HepG2 (cell line): ENCODE results near the gene ASIC3. TPM values are rescaled to one million over a fixed set of nuclear protein-coding genes. Genes with fewer than 3 reads are reported as not detected.
A peak's percentile ranks its signal among the peaks of the same experiment; 100 is the strongest.

ENCODE experiments used
- DPF2 ChIP-seq: sonication (generic); formaldehyde crosslinking; IDR thresholded peaks from 2 replicates; pipeline ENCODE4 v1.4.0; 2020; ENCODE audit warnings: mild to moderate bottlenecking, low read depth, missing genetic modification reagents, borderline replicate concordance
- IKZF4 ChIP-seq: sonication (generic); formaldehyde crosslinking; IDR thresholded peaks from 2 replicates; pipeline ENCODE4 v1.5.1; 2020; ENCODE audit warnings: borderline replicate concordance, mild to moderate bottlenecking, low read depth, missing genetic modification reagents; ENCODE audit errors: not compliant biosample characterization
- IRF2 ChIP-seq: IDR thresholded peaks from 2 replicates; pipeline ENCODE4 v1.6.1; 2018; ENCODE audit warnings: missing genetic modification reagents, missing compliant biosample characterization
- KDM2A ChIP-seq: sonication (generic); formaldehyde crosslinking; IDR thresholded peaks from 2 replicates; pipeline ENCODE4 v1.4.0; 2020; ENCODE audit warnings: low read depth, missing genetic modification reagents, borderline replicate concordance
- MAFK ChIP-seq, 2 experiments: IDR thresholded peaks in 1 of 2; conservative IDR thresholded peaks in 1 of 2; 2 replicates each; pipeline ENCODE4 v1.6.1; 2011; ENCODE audit warnings: improper control_type of control experiment in 2 of 2, low read length in 2 of 2
- MAZ ChIP-seq, 2 experiments: sonication (generic) in 1 of 2; formaldehyde crosslinking in 1 of 2; IDR thresholded peaks; 2 replicates each; pipeline versions ENCODE4 v1.5.0 to v1.6.1; 2012 to 2020; ENCODE audit warnings: low read depth in 2 of 2, mild to moderate bottlenecking in 2 of 2, borderline replicate concordance in 1 of 2, improper control_type of control experiment in 1 of 2, low read length in 1 of 2, missing genetic modification reagents in 1 of 2, moderate library complexity in 1 of 2
- MEIS1 ChIP-seq: sonication (generic); formaldehyde crosslinking; IDR thresholded peaks from 2 replicates; pipeline ENCODE4 v1.9.0; 2021; ENCODE audit warnings: mild to moderate bottlenecking, missing genetic modification reagents, moderate library complexity, borderline replicate concordance
- NCOA2 ChIP-seq: sonication (generic); formaldehyde crosslinking; IDR thresholded peaks from 2 replicates; pipeline ENCODE4 v1.8.0; 2022; ENCODE audit warnings: inconsistent platforms
- NPAS2 ChIP-seq: sonication (generic); formaldehyde crosslinking; IDR thresholded peaks from 2 replicates; pipeline ENCODE4 v1.8.0; 2022; ENCODE audit warnings: mild to moderate bottlenecking, missing genetic modification reagents, borderline replicate concordance
- SOX5 ChIP-seq: IDR thresholded peaks from 2 replicates; pipeline ENCODE4 v1.6.1; 2016; ENCODE audit warnings: borderline replicate concordance
- SPEN ChIP-seq: sonication (generic); formaldehyde crosslinking; IDR thresholded peaks from 2 replicates; pipeline ENCODE4 v1.5.1; 2020; ENCODE audit warnings: low read depth, mild to moderate bottlenecking, missing genetic modification reagents
- SUZ12 ChIP-seq: fragments of 150-350 bp; IDR thresholded peaks from 2 replicates; pipeline ENCODE4 v1.6.1; 2014; ENCODE audit warnings: low read depth, low read length
- ZNF543 ChIP-seq: sonication (generic); formaldehyde crosslinking; IDR thresholded peaks from 2 replicates; pipeline ENCODE4 v1.4.0; 2020; ENCODE audit warnings: mild to moderate bottlenecking, missing genetic modification reagents
- ZNF629 ChIP-seq: sonication (generic); formaldehyde crosslinking; conservative IDR thresholded peaks from 2 replicates; pipeline ENCODE4 v1.5.0; 2020; ENCODE audit warnings: missing genetic modification reagents
- ZSCAN20 ChIP-seq: sonication (generic); formaldehyde crosslinking; IDR thresholded peaks from 2 replicates; pipeline ENCODE4 v1.4.0; 2020; ENCODE audit warnings: missing genetic modification reagents, mild to moderate bottlenecking, borderline replicate concordance
- ZSCAN9 ChIP-seq: IDR thresholded peaks from 2 replicates; pipeline ENCODE4 v1.6.1; 2016; ENCODE audit warnings: borderline replicate concordance
- polyA plus RNA-seq, 8 experiments: library from polyadenylated mRNA; depleted of rRNA in 3 of 8; stranded (reverse) in 7 of 8; unstranded in 1 of 8; fragments of >200 nt; fragmentation: Illumina TruSeq in 4 of 8; extraction: Trizol in 4 of 8; gene quantifications; 2 replicates each; pipeline versions ENCODE4 v1.2.1 to v1.2.3, GENCODE V29; 2011 to 2016; ENCODE audit warnings: low read depth in 4 of 8, missing spikeins in 1 of 8, mixed read lengths in 1 of 8; ENCODE audit not compliant: insufficient read depth in 1 of 8
- total RNA-seq, 5 experiments: library from RNA; depleted of rRNA; stranded (reverse); fragments of >200 nt; fragmentation: Illumina TruSeq; extraction: Trizol; gene quantifications; 2 replicates each; pipeline ENCODE4 v1.2.3, GENCODE V29; 2016; ENCODE audit warnings: low read depth in 1 of 5
- TF ChIP-seq, protein P1 (sequence below): sonication (generic); formaldehyde crosslinking; IDR thresholded peaks from 2 replicates; pipeline ENCODE4 v1.9.0; 2022; ENCODE audit warnings: low read depth, missing genetic modification reagents
- TF ChIP-seq, protein P2 (sequence below): sonication (generic); formaldehyde crosslinking; IDR thresholded peaks from 2 replicates; pipeline ENCODE4 v1.8.1; 2023; ENCODE audit warnings: mild to moderate bottlenecking, inconsistent platforms, moderate library complexity, missing genetic modification reagents, borderline replicate concordance
- TF ChIP-seq, protein P3 (sequence below): IDR thresholded peaks from 2 replicates; pipeline ENCODE4 v1.6.1; 2016; ENCODE audit warnings: missing genetic modification reagents, missing compliant biosample characterization
- TF ChIP-seq, protein P4 (sequence below): IDR thresholded peaks from 2 replicates; pipeline ENCODE4 v1.6.1; 2018; ENCODE audit warnings: missing genetic modification reagents
- TF ChIP-seq, protein P5 (sequence below): sonication (generic); formaldehyde crosslinking; IDR thresholded peaks from 2 replicates; pipeline ENCODE4 v1.8.1; 2023; ENCODE audit warnings: mild to moderate bottlenecking, missing genetic modification reagents

ASIC3 gene
- total and polyA plus RNA-seq, 2 of the 13 experiments (the other 11 are each of a cell fraction or from before 2014, with no cell fraction given): 0.51 TPM; not detected in 1

DNA sequence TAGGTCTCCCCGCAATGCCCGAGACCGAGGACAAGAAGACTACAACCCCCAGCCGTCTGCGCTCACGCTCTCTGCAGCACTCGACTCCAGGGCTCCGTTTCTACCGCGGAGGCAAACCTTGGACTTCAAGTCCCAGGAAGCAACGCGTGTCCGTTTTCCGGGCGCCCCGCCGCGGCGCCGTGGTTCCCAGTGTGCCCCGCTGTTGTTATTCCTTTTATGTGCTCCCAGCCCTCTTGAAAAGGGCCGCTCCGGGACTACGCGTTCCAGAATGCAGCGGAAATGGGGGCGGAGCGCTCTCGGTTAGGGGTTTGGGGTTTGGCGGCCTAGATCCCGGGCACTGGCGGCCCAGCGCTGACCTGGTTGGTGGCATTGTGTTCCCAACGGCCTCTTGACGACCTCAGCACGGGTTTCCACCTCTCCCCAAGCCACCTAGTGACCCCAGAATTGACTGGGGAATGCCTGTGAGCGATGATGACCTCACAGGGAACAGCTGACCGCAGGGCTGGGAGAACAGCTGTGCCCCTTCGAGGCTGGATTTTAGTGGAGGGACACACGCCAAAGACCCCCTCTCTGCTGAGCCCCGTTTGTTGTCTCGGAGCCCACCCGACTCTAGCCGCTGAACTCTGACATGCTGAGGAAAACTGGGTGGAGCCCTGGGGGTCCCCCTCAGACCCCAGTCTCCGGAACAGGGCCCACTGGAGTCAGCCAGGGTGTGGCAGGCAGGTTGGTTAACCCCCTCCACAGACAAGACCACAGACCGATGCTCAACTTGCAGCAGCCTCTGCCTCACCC lies 9.9 kb downstream of the ASIC3 start (continued):
- TF ChIP-seq, protein P1, sequence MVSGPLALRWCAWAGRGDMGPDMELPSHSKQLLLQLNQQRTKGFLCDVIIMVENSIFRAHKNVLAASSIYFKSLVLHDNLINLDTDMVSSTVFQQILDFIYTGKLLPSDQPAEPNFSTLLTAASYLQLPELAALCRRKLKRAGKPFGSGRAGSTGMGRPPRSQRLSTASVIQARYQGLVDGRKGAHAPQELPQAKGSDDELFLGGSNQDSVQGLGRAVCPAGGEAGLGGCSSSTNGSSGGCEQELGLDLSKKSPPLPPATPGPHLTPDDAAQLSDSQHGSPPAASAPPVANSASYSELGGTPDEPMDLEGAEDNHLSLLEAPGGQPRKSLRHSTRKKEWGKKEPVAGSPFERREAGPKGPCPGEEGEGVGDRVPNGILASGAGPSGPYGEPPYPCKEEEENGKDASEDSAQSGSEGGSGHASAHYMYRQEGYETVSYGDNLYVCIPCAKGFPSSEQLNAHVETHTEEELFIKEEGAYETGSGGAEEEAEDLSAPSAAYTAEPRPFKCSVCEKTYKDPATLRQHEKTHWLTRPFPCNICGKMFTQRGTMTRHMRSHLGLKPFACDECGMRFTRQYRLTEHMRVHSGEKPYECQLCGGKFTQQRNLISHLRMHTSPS (CRISPR knock-in tag): peak; percentile 36; the same call in 1 of the 2 replicates
- TF ChIP-seq MEIS1 (CRISPR knock-in tag) (peak; percentile 77; the same call in 1 of the 2 replicates), ZSCAN20 (peak; percentile 45; the same call in 1 of the 2 replicates), ZSCAN9 (CRISPR knock-in tag) (0 out of 2 replicates have a peak, but pooled peaks have one; percentile 13), DPF2 (CRISPR knock-in tag) (no peak), IKZF4 (CRISPR knock-in tag) (no peak), MAFK (conservative IDR thresholded peaks at IDR 0.05 in 1 of 2, IDR thresholded peaks at IDR 0.05 in 1 of 2; ENCODE audit: low read length in 2 of 2) (no peak), ZNF543 (CRISPR knock-in tag) (peak; percentile 63; the same call in 1 of the 2 replicates), NPAS2 (CRISPR knock-in tag) (no peak), IRF2 (CRISPR knock-in tag) (peak; percentile 96), NCOA2 (CRISPR knock-in tag) (peak; percentile 52; the same call in 1 of the 2 replicates), SUZ12 (peak; percentile 92), SOX5 (CRISPR knock-in tag) (peak; percentile 9; the same call in 1 of the 2 replicates), ZNF629 (CRISPR knock-in tag) (no peak), KDM2A (CRISPR knock-in tag) (peak; percentile 57; the same call in 1 of the 2 replicates), MAZ (IDR thresholded peaks at IDR 0.05; ENCODE audit: borderline replicate concordance, low read depth, low read length) (peak; percentile 62; the same call in 1 of the 2 replicates), MAZ (CRISPR knock-in tag; IDR thresholded peaks at IDR 0.05; ENCODE audit: low read depth) (peak; percentile 77), SPEN (CRISPR knock-in tag) (0 out of 2 replicates have a peak, but pooled peaks have one; percentile 49)
- TF ChIP-seq, protein P2, sequence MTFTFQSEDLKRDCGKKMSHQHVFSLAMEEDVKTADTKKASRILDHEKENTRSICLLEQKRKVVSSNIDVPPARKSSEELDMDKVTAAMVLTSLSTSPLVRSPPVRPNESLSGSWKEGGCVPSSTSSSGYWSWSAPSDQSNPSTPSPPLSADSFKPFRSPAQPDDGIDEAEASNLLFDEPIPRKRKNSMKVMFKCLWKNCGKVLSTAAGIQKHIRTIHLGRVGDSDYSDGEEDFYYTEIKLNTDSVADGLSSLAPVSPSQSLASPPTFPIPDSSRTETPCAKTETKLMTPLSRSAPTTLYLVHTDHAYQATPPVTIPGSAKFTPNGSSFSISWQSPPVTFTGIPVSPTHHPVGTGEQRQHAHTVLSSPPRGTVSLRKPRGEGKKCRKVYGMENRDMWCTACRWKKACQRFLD: peak; percentile 89
- TF ChIP-seq, protein P3, sequence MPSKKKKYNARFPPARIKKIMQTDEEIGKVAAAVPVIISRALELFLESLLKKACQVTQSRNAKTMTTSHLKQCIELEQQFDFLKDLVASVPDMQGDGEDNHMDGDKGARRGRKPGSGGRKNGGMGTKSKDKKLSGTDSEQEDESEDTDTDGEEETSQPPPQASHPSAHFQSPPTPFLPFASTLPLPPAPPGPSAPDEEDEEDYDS (CRISPR knock-in tag): peak; percentile 85
- TF ChIP-seq, protein P4, sequence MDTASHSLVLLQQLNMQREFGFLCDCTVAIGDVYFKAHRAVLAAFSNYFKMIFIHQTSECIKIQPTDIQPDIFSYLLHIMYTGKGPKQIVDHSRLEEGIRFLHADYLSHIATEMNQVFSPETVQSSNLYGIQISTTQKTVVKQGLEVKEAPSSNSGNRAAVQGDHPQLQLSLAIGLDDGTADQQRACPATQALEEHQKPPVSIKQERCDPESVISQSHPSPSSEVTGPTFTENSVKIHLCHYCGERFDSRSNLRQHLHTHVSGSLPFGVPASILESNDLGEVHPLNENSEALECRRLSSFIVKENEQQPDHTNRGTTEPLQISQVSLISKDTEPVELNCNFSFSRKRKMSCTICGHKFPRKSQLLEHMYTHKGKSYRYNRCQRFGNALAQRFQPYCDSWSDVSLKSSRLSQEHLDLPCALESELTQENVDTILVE (CRISPR knock-in tag): peak; percentile 90; the same call in 1 of the 2 replicates
- TF ChIP-seq, protein P5, sequence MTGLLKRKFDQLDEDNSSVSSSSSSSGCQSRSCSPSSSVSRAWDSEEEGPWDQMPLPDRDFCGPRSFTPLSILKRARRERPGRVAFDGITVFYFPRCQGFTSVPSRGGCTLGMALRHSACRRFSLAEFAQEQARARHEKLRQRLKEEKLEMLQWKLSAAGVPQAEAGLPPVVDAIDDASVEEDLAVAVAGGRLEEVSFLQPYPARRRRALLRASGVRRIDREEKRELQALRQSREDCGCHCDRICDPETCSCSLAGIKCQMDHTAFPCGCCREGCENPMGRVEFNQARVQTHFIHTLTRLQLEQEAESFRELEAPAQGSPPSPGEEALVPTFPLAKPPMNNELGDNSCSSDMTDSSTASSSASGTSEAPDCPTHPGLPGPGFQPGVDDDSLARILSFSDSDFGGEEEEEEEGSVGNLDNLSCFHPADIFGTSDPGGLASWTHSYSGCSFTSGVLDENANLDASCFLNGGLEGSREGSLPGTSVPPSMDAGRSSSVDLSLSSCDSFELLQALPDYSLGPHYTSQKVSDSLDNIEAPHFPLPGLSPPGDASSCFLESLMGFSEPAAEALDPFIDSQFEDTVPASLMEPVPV (CRISPR knock-in tag): 0 out of 2 replicates have a peak, but pooled peaks have one; percentile 40
